CD4-positive, alpha-beta T cell treated with Interferon alpha-2 for 1 hour (primary cell): ENCODE data around the gene ANKRD7.
A peak's percentile ranks its signal among the peaks of the same experiment; 100 is the strongest.

Experiments
- DNase-seq, 2 donors: peaks; one replicate each; pipeline ENCODE4 v3.0.0-alpha.2; 2020 to 2022

The ANKRD7 gene, protein sequence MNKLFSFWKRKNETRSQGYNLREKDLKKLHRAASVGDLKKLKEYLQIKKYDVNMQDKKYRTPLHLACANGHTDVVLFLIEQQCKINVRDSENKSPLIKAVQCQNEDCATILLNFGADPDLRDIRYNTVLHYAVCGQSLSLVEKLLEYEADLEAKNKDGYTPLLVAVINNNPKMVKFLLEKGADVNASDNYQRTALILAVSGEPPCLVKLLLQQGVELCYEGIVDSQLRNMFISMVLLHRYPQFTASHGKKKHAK

DNA sequence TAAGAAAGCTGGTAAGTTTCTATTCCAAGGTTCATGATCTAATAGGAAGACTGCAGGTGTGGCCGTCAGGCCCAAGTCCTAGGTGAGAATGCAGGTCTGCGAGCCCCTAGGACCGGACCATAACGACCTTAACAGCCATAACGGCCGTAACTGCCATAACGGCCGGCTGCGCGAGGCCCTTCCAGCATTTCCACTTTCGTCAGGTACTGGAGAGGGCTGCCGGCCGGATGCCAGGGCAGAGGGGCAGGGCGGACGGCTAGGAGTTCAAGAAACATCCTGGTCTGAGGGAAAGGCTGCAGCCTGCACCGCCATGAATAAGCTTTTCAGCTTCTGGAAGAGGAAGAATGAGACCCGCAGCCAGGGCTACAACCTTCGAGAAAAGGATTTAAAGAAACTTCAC, at the start of gene ANKRD7:
ANKRD7 (plus strand) TSS at position 184 of the 400 bp plus-strand sequence; CDS start at position 311, 127 bp downstream.
- DNase-seq = no peak

DNA sequence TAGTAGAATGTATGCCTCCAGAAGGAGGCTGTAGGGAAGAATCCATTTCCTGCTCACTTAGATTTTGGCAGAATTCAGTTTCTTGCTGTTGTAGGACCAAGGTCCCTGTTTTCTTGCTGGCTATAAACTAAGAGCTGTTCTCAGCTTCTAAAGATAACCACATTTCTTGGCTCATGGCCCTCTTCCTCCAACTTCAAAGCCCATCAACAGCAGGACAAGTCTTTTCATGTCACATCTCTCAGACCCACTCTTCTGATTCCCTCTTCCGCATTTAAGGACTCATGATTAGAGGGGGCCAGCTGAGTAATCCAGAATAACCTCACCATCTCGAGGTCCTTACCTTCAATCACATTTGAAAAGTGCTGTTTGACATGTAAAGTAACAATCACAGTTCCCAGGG, 48.8 kb upstream of the ANKRD7 start:
- no peak for DNase-seq

DNA sequence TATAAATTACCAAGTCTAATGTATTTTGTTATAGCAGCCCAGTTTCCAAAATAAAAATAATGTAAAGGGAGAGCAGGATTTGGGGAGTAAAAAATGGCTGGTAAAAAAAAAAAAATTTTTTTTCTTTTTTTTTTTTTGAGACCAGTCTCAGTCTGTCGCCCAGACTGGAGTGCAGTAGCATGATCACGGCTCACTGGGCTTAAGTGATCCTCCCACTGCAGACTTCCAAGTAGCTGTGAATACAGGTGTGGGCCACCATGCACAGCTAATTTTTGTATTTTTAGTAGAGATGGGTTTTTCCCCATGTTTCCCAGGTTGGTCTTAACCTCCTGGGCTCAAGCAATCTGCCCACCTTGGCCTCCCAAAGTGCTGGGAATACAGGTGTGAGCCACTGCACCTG, 45.3 kb upstream of the ANKRD7 start:
- DNase-seq = no peak

DNA sequence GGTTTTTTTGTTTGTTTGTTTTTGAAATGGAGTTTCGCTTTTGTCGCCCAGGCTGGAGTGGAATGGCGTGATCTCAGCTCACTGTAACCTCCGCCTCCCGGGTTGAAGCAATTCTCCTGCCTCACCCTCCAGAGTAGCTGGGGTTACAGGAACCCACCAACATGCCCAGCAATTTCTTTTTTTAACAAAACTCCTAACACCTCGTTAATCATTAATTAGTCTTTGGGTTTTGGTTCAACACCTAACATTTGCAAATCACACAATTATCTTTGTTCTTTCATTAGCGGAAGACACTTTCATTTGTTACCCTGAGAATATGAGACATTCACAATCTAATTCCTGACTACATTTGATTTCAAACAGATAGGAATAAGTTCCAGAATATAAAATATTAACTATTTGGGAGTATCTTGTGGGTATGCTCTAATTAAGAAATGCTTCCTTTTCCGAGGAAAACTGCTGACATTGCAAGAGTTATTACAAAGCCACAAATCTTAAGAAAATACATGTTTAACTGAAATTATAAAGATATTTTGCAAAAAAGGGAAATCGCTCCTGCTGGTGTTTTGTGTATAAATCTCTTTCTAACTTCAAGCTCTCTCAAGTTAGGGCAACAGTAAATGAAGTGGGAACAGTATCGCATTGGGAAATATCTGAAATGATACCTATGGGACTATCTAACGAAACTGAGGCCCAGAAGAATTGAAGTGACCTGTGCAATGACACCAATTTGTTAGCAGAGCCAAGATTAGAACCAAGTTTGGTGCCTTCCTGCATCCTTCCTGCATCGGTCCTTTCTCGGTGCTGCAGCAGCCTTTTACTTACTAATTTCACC, 41.7 kb upstream of the ANKRD7 start:
- no peak for DNase-seq

DNA sequence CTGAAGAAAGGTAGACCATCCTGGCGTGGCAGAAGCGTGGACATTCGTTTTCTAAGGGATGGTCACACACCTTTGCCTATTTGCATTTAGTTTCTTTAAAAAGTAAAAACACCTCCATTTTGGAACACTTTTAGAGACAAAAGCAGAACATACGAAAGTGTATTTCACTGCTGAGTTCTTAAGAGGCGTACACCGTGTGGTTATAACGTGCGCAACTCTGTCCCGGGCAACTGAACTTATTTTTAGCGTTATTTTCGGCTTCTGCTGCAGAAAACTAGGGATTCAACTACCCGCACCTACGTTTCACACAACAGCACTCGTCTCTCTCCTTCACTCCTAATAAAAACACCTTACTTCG, 41.1 kb upstream of the ANKRD7 start:
- DNase-seq = no peak

DNA sequence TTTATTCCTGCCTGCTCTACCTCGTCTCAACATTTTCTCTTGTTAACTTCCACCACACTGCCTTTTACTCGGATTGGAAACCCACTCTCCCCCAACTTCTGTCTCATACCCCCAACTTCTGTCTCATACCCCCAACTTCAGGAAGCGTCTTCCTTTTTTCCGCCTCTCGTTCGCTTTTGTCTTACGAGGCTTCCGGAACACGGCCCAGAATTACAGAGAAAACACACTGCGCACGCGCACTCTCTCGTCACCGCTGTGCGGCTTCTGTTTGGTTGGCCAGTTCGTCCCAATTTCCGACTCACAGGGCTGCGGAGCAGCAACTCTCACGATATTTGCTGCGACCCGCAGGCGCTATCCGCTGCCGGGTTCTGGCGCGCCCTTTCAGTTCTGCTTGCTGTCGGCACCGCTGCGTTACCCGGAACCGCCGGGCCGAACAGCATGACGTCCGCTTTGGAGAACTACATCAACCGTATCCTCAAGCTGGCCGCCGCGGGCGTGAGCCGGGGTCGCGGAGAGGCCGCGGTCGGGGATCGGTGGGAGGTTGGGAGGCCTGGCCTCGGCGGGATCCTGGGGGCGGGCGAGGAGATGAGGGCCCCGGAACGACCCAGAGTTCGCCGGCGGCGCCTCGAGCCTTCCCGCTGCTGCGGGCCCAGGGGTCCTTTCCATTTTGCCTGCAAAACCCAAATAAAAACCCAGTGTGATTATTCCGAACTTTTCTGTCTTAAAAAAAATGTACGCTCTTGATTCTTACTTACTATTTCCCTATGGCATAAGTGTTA, 40.5 kb upstream of the ANKRD7 start, which contains the start of gene LSM8:
LSM8 (plus strand) TSS at position 379 of the 779 bp plus-strand sequence; CDS start at position 439, 60 bp downstream.
- DNase-seq = peak; percentile 98 to 99

DNA sequence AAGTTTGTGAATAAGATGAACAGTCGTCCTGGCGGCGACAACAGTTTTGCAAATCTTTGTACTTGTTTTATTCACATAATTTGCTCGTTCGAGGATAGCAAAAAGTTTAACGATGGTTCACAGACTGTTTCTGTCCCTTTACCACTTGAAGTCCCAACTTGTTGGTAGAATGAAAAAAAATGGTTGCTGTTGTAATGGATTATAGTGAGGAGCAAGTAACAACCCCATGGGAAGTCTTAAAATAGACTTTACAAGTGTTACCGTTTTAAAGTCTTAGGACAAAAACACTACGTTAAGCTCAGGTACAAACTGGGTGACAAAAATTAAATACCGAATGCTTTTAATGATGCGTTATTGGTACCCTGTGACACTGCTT, 40.0 kb upstream of the ANKRD7 start:
- no peak for DNase-seq

DNA sequence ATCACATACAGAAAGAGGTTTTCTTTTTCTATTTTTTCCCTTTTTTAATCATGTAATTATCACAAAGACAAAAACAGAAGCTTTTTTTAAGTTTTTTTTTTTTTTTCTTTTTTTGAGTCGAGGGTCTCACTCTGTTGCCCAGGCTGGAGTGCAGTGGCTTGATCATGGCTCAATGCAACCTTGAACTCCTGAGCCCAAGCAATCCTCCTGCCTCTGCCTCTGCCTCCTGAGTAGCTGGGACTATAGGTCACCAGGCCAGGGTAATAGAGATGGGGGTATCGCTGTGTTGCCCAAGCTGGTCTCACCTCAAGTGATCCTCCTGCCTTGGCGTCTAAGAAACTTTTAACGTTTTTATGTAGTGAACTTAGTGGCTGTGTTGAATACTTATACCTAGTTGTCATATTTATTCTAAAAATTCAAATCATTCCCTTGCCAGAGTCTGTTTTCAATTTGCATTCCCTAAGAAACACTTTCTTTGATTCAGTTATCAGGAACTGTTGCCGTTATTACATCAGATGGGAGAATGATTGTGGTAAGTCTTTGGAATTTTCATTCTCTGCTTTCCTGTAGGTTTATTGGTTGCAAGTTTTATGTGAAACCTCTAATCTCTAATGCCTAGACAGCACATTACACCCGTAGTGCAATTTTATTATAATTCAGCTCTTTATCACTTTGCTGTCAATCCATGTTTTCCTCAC, 39.2 kb upstream of the ANKRD7 start:
- no peak for DNase-seq

DNA sequence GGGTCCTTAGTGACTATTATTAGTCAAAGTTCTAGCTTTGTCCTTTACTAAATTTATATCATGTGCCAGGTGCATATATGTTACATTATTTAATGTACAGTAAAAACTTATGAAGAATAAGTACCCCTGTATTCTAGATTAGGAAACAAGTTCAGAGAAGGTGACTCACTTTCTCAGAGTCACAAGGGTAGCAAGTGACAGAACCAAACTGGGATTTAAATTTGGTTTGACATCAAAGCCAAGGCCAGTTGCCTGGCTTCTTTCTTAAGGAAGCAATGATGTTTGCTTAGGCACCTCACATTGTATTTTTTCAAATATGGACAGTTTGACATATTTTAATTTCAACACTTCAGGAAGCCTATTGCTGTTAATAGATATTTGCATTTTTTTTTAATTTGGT, 38.0 kb upstream of the ANKRD7 start:
- DNase-seq = no peak

DNA sequence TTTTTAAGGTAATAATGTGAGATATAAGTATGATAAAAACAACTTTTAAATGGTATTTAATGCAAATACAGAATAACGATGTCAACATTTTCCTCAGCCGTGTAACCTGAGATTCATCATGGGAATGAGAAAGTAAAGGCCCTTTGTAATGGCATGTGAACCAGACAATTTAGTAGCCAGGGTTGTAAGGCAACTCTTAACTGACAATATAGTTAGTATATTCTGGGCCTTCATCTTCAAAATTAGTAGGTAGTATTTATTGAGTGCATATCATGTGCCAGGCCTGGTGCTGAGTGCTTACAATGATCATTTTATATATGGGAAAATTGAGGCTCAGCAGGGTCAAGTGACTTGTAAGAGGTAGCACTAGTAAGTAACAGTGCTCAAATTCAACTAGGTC, 29.9 kb upstream of the ANKRD7 start:
- DNase-seq = no peak

DNA sequence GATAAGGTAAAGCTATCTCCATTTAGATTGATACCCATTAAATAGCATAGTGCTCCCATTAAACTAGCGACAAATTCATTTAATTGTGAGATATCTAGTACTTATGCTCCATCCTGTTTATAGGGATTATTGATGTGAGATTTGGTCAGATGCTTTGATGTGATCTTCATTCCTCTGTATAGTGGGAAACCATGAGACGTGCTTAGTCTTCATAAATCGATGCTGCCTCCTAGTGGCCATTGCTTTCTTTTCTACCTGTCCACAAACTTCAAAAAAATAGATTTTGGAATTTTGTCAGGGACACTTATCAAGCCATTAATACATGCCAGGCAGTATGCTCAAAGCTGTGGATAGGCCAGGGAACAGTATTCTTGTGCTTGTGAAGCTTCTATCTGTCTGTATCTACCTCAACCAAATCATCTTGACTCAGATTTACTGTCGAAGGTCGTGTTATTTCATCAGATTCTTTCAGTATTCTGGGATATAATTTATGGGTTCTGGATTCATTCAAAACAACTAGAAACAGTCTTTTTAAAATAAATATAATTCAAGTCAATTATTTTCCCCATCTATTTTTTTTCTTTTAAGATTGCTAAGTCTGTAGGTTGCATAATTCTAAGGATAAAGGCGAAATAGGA, 28.5 kb upstream of the ANKRD7 start:
- peak; percentile 34 to 65 for DNase-seq

DNA sequence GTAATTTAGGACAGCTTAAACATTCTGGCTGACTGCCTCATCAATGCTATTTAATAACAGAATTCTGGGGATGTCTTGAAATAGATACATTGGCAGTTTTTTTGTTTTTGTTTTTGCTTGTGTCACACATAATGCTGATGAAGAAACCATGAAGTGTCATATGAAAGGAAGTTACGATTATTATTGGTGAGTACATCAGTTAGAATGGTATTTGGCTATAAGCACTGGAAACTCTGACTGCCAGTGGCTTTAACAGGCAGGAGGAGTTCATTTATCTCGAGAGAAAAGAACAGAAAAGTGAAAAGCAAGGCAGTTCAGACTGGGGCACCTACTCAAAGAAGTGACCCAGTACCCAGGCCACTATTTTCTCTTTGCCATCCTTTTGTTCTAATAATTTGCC, 22.4 kb upstream of the ANKRD7 start:
- DNase-seq = no peak

DNA sequence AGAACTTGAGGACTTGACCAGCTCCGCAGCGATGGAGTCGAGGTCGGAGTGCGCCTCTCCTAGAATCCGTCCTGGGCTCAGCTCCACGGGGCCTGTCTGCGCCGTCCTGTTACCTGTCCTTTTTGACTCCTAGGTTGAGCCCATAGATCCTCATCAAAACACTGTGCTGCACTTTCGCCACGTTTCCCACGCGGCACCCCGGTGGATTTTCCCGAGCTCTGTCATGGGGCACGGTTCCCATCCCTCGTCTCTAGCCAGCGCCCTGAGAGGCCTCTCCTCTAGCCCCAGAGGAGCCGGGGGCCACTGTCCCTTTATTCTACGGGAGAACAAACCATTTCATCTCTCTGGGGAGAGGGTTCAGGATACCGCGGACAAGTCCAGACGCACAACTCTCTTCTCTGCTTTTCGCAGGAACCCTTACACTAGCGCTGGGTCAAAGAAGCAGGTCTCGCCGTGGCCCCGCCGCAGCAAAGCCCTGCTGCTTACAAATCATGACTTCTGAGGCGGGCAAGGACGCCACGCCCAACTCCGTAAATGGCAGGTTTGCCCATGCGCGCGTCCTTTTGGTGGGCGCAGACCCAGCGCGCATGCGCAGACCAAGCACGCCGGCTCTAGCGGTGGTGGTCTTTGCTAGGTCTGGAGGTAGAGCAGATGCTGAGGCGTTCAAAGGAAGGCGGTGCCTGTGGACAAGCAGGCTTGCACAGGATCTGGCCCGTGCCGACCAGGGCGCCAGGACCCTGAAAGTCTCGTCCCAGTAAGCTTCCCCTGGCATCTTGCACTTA, 10.3 kb upstream of the ANKRD7 start:
- peak; percentile 77 to 79 for DNase-seq

DNA sequence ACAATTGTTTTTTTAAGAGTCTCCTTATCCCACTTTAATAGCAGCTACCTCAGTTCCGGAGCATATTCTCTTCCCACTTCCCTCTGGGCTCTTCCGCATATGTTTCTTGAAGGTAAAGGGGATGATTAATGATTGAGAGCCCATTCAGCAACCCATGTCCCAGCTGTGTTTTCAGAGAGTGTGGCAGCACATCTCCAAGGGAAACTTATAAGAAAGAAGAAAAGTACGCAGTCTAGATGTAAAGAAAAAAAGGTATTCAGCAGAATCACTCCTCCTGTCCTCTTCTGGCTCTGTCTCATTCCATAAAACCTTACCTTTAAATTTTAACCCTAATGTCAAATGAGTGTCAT, 9.7 kb upstream of the ANKRD7 start:
- DNase-seq = no peak

DNA sequence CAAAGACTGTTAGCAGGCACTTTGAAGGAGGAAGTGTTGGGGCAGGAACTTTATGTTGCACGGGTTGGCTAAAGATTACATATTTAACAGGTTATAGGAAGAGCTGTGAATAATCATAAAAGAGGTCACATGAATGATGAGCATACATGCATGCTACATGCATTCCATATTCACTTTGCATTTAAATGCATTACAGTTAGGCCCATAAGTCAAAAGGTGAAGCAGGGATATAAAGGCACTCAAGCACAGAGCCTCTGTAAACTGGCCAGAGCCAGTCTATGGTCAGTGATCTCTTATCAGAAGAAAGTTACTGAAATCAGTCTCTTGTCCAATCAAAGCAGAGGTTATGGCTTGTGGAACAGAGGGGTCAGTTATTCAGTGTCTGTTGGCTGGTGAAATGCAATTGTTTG, 7.3 kb upstream of the ANKRD7 start:
- no peak for DNase-seq

DNA sequence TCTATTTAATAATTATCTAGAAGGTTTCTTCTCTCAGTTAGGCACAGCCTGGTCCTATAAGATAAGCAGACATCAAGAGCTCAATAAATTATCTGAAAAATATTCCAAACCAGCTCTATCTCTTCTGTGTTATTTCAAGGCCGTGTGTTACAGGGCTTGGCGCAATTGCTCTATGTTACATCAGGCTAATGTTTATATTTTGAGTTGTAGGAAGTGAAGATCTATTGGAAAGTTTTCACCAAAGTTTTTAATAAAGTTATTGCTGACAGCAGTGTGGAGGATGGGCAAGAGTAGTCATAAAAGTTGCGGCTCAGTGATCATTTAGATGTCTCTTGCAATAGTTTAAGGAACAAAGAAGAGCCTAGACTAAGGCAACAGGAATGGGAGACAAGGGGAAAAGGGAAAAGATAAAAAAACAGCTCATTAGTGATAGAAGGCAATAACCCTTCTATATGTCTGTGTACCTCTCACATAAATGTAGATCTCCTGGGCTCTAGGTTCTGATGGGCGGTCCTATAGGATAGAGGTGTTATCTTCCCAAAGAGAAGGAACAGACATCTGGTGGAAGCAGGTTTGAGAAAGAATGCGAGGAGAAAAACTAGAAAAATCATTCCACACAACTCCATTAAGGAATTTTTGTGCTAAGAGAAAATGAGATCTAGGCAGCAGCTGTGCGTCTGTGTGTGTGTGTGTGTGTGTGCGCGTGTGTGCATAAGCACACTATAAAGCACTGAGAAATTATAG, 5.9 kb upstream of the ANKRD7 start:
- DNase-seq = no peak

DNA sequence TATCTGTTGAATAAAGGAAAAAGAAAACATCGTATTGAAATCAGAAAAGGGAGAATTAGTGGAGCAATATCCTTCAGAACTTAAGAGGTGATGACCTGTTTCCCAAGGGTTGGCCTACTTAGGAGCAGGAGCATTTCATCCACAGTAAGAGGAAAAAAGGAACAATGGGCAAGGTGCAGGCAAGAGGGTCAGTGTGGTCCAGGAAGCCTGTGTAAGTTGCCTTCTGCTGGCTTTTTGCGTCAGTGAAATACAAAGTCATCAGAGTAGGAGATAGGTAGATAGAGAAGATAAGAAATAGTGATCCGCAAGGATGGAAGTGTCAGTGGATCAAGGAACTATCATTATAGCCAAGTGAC, 5.4 kb upstream of the ANKRD7 start:
- DNase-seq = no peak

DNA sequence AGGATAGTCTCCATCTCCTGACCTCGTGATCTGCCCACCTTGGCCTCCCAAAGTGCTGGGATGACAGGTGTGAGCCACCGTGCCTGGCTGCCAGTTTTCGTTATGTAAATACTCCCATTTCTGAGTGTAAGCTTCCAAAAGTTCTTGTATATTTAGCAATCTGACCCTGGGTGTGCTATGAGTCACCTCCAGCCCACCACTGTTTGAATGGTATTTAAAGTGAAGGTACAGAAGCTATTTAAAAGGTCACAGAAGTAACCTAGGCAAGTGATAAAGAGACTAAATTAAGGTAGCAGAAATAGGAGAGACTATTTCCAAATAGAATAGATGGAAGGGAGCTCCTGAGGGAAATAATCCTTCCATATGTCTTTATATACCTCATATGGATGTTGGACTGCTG, 3.9 kb upstream of the ANKRD7 start:
- DNase-seq = no peak

DNA sequence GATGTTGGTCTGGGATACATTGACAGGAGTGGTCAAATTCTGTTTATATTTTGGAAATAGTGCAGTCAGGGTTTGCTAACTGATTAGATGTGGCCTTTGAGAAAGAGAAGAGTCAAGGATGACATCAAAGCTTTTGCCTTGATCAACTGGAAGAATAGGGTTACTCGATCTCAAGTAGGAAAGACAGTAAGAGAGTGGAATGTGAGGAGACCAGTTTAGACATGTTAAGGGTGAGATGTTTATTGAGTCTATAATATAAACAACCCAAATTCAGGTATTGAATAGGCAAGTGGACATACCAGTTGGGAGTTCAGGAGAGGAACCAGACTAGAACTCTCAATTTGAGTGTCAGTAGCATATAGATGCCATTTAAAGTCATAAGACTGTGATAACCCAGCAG, 1.9 kb upstream of the ANKRD7 start:
- DNase-seq = no peak

DNA sequence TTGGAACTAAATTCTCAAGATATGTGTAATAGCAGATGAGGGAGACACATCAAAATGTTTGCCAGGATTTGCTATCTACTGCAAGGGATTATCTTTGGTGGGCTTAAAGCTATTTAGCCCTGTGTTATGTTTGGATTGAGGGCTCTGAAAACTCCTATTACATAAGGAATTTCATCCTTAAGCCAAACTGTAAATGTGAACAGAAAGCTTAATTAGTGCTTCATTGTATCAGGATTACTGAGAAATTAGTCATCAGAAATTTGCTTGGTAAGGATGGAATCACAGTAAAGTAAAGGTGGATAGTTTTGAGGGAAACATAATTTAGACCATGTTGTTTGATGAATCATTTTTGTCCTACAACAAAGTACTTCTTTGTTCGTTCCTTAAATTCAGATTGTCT, 8.3 kb downstream of the ANKRD7 start:
- DNase-seq = no peak

DNA sequence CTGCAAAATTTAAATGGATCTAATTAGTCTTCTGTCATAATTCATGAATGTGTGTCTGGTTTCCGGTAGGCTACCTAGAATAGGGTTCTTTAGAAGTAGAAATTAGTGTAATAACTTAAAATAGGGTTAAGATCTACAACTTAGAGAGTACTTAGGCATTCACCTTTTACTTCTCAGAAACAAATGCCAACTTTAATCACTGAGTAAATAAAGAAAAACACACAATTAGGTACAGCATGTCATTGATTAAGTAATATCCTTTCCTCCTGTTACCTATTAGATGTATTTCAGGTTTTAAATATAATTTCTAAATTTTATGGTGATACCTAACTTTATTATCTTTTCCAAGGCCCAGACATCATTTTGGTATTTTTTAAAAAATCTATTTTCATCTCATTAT, 9.3 kb downstream of the ANKRD7 start:
- no peak for DNase-seq
